Ramos (cell line): ENCODE measurements around the gene HSPA1A.
"Not testable (repeated sequence)": the region's sequence is repeated elsewhere in the genome, so short reads cannot be mapped to it uniquely, and the experiment has no call there.

Source experiments
- in situ Hi-C: fragments of 300-500 bp; cut with MboI; formaldehyde crosslinking; loops from one replicate; pipeline ENCODE4 v1.14.3; 2022; ENCODE audit warnings: low sequenced_read_pairs; ENCODE audit not compliant: unreplicated experiment

Gene HSPA1A

DNA sequence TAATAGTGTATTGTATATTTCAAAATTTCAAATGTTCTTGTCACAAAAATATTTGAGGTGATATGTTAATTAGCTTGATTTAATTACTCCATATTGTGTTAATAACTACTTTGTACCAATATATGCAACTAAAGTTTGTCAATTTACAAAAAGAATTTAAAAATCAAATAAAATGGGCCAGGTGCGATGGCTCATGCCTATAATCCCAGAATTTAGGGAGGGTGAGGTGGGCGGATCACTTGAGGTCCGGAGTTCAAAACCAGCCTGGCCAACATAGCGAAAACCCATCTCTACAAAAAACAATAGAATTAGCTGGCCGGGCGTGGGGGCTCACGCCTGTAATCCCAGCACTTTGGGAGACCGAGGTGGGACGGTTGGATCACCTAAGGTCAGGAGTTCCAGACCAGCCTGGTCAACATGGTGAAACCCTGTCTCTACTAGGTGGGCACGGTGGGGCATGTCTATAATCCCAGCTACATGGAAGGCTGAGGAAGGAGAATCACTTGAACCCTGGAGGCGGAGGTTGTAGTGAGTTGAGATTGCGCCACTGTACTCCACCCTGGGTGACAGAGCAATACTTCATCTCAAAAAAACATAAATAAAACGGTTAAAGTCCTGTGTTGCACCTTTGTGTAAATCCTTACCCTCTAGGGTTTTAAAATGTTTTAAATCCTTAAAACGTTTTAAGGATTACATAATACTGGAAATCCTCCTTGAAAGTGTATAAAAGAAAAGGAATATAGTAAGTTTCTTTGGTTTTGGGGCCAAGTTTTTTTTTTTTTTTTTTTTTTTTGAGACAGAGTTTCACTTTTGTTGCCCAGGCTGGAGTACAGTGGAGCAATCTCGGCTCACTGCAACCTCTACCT lies 16.2 kb downstream of the HSPA1A start:
- in situ Hi-C loops = no loop called here

DNA sequence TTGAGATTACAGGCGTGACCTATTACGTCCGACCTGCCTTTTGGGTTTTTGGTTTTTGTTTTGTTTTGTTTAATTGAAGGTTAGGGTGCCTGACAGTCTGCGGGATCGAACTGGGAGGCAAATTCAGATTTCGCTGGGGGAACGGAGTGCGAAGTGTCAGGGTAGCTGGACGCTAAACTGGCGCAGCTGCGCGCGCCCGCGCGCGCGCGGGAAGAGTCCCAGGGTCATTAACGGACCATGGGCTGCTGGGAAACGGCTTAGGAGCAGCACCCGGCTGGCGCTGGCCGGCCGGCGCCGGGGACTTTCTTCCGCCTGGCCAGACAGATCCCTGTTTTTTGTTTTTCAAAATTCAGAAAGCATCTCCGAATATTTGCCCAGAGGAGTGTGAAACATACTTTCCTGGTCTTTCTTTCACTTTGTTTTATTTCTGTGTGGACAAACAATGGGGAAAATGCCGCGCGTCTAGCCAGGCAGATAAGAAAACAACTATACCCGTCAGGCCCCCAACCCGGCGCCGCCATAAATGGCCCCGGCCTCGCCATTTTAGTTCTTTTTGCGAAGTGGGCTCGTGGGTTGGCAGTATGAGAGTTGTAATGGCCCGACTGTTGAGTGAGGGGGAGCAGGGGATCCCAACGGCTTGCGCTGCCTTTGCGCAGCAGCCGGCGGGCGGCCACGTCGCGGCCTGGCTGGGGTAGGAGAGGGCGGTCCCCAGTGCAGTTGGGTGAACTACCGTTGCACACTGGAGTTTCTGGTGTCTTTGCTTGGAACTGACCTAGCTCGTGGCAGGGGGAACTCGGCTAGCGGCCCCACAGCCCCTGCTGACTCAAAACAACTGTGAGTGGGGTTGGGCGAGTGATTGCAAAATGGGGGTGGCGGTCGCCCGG lies 19.3 kb downstream of the HSPA1A start:
- in situ Hi-C loops = no loop called here

DNA sequence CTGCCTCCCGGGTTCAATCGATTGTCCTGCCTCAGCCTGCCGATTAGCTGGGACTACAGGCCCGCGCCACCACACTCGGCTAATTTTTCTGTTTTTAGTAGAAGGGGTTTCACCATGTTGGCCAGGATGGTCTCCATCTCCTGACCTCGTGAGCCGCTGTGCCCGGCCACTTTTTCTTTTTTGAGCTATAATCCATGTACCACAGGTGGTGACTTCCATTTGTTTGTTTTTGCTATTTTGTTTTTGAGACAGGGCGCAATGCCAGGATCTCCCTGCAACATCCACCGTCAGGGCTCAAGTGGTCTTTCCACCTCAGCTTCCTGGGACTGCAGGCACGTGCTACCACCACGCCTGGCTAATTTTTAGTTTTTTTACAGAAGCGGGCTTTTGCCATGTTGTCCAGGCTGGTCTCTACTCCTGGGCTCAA lies 20.7 kb downstream of the HSPA1A start:
- in situ Hi-C loops = no loop called here

DNA sequence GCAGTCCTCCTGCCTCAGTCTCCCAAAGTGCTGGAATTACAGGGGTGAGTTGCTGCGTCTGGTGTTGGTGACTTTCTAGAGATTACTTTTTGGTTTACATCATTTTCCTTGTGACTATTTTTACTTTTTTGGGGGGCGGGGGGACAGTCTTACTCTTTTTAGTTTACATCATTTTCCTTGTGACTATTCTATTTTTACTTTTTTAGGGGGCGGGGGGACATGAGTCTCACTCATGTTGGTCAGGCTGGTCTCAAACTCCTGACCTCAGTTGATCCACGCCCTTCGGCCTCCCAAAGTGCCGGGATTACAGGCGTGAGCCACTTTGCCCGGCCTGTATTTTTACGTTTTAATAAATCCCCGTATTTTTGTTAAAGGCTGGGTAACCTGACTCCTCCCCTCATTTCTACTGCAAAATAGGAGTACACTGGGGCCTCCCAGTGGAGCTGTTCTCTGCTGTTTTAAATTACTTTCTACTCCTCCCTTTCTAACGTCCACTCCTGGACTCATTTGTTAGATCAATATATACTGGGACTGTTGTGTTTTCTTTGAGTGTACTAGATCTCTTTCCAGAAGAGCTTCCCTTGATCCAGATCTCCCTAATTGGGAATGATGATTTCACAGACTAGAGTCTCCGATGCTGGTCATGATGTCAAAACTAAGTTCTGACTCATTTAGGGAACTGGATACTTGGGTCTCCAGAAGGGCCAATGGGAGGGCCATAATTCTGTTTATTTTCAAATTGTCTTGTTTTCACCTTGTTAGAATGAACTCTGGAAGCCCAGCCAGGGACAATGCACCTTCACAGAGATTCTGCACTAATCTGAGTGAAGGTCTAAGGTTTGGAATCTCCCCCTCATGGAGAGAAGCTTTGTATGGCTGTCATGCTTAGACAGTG lies 21.4 kb downstream of the HSPA1A start:
- in situ Hi-C loops = no loop called here

DNA sequence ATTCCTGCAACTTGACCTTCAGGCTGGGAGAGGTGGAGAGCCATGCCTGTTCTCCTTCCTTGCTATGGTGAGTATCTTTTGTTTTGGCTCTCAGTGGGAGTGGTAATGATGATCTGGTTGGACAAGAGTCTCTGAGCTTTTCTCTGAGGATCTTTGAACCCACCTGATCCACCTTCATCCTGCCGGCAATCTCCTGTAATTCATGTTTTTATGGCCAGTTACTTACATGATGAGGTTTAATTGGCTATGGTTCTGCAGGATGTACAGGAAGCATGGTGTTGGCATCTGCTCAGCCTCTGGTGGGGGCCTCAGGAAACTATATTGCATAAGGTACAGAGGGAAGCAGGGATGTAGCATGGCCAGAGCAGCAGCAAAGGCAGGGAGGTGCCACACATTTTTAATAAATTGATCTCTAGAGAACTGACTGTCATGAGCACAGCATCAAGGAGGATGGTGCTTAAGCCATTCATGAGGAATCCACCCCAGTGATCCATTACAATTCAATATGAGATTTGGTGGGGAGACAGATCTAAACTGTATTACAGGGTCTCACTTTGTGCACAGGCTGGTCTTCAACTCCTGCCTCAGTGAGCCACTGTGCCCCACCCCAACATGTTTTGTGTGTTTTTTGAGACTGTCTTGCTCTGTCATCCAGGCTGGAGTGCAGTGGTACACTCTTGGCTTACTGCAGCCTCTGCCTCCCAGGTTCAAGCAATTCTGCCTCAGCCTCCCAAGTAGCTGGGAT lies 22.2 kb downstream of the HSPA1A start:
- in situ Hi-C loops = no loop called here

DNA sequence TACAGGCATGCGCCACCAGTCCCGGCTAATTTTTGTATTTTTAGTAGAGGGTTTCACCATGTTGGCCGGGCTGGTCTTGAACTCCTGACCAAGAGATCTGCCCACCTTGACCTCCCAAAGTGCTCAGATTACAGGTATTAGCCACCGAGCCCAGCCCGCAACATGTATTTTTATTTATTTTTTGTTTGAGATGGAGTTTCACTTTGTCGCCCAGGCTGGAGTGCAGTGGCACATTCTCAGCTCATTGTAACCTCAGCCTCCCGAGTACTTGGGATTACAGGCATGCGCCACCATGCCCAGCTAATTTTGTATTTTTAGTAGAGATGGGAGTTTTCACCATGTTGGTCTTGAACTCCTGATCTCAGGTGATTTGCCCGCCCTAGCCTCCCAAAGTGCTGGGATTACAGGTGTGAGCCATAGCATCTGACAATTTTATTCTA lies 22.8 kb downstream of the HSPA1A start:
- in situ Hi-C loops = not testable (repeated sequence)

DNA sequence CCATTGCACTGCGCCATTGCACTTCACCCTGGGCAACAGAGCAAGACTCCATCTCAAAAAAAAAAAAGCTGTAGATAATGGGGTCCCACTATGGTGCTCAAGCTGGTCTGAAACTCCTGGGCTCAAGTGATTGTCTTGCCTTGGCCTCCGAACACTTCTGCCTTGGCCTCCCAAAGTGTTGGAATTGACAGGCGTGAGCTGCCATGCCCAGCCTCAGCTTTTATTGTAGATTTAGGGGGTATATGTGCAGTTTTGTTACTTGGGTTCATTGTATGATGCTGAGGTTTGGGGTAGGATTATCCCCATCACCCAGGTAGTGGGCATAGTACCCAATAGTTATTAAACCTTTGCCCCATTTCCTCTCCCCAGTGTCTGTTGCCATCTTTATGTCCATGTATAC lies 23.6 kb downstream of the HSPA1A start:
- in situ Hi-C loops = no loop called here

DNA sequence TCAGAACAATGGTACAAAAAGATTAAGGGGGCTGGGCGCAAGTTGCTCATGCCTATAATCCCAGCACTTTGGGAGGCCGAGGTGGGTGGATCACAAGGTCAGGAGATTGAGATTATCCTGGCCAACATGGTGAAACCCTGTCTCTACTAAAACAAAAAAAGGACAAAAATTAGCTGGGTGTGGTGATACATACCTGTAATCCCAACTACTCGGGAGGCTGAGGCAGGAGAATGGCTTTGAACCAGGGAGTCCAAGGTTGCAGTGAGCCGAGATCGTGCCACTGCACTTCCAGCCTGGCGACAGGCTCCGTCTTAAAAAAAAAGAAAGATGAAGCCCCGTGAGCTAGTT lies 24.4 kb downstream of the HSPA1A start:
- in situ Hi-C loops = not testable (repeated sequence)

DNA sequence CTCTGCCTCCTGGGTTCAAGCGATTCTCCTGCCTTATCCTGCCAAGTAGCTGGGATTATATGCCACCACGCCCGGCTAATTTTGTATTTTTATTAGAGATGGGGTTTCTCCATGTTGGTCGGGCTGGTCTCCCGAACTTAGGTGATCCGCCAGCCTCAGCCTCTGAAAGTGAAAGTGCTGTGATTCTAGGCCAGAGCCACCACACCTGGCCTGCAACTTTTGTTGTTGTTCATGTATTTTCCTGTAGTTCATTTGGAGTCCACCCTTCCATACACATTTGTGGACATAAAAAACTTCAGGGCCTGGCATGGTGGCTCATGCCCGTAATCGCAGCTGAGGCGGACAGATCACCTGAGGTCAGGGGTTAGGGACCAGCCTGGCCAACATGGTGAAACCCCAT lies 26.7 kb downstream of the HSPA1A start:
- in situ Hi-C loops = no loop called here

DNA sequence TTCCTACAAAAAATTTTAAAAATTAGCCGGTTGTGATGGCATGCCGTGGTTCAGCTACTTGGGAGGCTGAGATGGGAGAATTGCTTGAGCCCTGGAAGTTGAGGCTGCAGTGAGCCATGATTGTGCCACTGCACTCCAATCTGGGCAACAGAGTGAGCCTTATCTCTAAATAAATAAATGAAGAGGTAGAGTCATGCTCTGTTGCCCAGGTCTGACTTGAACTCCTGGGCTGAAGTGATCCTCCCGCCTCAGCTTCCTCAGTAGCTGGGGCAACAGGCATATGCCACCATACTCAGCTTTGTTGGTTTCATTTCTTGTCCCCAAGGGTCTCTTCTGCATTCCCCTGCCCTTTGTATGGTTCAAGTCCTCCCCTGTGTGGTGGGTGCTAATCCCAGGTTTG lies 29.2 kb downstream of the HSPA1A start:
- in situ Hi-C loops = no loop called here

DNA sequence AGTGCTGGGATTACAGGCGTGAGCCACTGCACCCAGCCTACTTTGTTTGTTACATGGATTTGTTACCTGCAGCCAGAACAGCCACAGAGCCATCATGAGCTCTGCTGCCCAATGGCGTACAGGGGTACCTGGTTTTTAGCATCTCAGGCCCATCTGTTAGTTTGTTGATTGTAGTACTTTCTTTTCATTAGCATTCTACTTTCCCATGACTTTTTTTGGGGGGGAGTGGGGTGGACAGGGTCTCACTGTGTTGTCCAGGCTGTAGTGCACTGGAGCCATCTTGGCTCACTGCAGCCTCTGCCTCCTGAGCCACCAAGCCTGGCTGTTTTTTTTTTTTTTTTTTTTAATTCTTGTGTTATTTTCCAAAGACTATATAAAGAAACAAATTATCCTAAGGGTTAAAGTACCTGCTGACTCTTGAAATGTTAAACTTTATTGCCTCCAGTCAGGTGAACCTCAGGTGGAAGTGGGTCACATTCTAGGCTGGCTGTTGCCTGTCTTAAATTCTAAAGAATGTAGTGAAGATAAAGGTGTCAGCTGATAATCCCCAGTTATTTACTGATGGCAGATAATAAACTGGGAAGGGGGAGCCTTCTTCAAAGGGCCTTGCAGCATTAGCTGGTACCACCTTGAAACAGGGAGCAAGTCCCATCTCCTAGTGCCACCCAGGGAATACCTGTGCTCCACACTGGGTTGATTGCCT lies 32.1 kb downstream of the HSPA1A start:
- in situ Hi-C loops = no loop called here

DNA sequence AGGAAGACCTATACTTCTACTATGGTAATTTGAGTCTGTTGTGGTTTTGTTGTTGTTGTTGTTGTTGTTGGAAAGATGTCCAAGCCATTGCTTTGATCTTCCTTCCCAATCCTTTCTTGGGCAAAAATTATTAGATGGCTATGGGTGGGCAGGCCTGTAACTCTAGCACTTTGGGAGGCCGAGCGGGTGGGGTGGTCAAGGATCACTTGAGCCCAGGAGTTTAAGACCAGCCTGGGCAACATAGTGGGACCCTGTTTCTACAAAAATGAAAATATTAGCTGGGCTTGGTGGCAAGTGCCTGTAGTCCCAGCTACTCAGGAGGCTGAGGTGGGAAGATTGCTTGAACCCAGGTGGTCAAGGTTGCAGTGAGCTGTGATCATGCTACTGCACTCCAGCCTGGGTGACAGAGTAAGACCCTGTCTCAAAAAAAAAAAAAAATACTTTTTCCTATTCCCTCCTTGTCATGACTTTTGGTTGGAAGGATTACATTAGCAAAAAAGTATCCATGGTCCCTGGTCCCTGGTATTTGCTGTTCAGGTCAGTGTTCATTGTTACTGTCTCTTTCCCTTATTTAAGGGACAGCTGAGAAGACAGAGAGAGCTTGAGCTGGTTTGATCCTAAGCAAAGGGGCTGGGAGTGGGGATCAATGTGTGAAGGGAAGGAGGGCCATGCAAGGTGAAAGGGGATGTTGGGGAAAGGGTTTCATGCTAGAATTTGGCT lies 35.6 kb downstream of the HSPA1A start:
- in situ Hi-C loops = no loop called here

DNA sequence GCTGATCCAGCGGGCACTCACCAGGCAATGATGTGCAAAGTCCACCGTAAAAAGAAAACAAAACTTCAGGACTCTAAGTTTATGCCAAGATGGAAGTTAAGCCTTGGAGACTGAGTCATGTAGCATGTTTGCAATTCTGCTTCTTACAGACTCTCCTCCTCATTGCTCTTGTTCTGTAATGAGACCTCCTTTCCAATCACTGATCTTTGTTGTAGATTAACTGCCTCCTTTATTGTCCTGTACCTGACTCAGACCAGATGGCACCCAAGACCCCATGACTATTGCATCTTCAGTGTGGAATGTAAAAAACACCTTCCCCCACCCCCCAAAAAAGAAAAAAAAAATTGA lies 36.1 kb downstream of the HSPA1A start:
- in situ Hi-C loops = no loop called here

DNA sequence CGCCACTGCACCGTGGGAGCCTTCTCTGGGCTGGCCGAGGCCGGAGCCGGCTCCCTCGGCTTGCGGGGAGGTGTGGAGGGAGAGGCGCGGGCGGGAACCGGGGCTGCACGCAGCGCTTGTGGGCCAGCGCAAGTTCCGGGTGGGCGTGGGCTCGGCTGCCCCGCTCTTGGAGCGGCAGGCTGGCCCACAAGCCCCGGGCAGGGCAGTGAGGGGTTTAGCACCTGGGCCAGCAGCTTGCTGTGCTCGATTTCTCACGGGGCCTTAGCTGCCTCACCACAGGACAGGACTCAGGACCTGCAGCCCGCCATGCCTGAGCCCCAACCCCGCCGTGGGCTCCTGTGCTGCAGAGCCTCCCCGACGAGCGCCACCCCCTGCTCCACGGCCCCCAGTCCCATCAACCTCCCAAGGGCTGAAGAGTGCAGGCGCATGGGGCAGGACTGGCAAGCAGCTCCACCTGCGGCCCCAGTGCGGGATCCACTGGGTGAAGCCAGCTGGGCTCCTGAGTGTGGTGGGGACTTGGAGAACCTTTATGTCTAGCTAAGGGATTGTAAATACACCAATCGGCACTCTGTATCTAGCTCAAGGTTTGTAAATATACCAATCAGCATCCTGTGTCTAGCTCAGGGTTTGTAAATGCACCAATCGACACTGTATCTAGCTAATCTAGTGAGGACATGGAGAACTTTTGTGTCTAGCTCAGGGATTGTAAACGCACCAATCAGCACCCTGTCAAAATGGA lies 36.8 kb downstream of the HSPA1A start:
- in situ Hi-C loops = not testable (repeated sequence)

DNA sequence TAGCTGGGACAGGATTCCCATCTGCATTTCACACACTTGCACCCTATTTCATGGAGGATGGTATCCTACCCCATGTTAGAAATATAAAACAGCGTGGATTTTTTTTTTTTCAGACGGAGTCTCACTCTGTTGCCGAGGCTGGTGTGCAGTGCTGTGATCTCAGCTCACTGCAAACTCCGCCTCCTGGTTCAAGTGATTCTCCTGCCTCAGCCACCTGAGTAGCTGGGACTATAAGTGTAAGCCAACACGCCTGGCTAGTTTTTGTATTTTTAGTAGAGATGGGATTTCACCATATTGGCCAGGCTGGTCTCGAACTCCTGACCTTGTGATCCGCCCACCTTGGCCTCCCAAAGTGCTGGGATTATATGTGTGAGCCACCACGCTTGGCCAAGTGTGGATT lies 42.4 kb downstream of the HSPA1A start:
- in situ Hi-C loops = not testable (repeated sequence)

DNA sequence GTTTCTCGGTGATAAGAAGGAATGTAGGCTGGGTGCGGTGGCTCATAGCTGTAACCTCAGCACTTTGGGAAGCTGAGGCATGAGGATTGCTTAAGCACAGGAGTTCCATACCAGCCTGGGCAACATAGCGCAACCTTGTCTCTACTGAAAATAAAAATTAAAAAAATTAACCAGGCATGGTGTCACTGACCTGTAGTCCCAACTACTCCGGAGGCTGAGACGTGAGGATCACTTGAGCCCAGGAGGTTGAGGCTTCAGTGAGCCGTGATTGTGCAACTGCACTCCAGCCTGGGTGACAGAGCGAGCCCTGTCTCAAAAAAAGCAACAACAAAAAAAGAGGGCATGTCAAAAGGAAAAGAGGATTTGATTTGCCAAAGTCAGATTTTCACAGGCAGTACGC lies 43.4 kb downstream of the HSPA1A start:
- in situ Hi-C loops = no loop called here

DNA sequence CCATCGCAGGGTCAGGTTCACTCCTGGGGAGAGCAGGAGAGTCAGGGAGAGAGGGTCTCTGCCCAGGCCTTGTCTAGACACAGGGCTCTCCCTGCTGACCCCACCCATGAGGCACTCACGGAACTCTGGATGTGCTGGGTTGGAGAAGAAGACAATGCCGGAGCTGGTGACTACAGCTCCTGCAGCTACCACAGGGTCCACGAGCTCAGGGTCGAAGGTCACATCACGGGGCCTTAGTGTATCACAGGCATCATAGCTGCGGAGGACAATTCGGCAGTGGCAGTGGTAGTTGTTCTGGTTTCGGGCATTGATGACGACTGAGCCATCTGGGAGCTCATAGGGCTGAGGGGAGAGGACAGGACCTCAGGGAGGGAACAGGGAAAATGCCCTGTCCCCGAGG lies 44.6 kb downstream of the HSPA1A start:
- in situ Hi-C loops = no loop called here

DNA sequence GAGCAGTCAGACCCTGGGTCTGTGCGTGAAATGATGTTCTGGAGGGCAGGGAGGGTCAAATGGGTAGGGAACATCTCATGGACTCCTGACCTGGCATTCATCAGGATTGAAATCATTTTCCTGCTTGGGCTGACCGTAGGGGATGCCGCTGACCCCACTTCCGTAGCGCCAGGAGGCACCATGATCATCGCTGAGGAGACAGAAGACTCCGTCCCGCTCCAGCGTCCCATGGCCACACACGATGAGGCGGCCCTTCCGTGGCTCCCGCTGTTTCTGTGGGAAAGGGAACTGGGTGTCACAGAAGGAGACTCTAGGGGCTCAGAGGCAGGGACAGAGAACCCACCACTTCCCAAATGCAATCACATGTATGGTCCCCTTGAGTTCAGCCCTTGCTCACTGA lies 45.0 kb downstream of the HSPA1A start:
- in situ Hi-C loops = no loop called here
